ENCODE measurements around the gene VEGFC.

DNA sequence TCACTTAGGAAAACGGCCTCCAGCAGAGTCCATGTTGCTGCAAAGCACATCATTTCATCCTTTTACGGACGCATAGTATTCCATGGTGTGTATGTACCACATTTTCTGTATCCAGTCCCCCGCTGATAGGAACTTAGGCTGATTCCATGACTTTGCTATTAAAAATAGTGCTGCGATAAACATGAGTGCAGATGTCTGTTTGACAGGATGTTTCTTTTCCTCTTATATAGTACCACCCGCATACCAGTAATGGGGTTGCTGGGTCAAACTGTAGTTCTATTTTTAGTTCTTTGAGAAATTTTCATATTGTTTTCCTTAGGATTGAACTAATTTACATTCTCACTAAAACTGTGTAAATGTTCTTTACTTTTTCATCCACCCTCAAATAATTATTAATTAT is 50.5 kb downstream of the VEGFC start:
- TF ChIP-seq CTCF (conservative IDR thresholded peaks at IDR 0.05; ENCODE audit: low read length) (no peak), EZH2phosphoT487 (IDR thresholded peaks at IDR 0.05; ENCODE audit: borderline replicate concordance) (no peak)
